Right atrium auricular region (tissue), 2 donors: ENCODE results near the gene SPON1. TPM values are rescaled to one million over a fixed set of nuclear protein-coding genes. Genes with fewer than 3 reads are reported as not detected.

Experiments used
- DNase-seq: peaks from one replicate; pipeline ENCODE4 v3.0.0-alpha.2; 2019; ENCODE audit warnings: low spot score
- H3K27ac ChIP-seq, 2 donors: fragments of 200-600 bp; sonication (generic); 1 replicate in 1 of 2; 2 replicates in 1 of 2; pipeline ENCODE4 v1.5.1; 2016 to 2019
- H3K27me3 ChIP-seq, 2 donors: fragments of 200-600 bp; sonication (generic); one replicate each; pipeline versions ENCODE4 v1.5.1 to v1.6.0; 2017 to 2019
- H3K36me3 ChIP-seq: fragments of 200-600 bp; sonication (generic); one replicate; pipeline ENCODE4 v1.5.1; 2016
- H3K4me1 ChIP-seq, 2 donors: fragments of 200-600 bp; sonication (generic); one replicate each; pipeline versions ENCODE4 v1.5.1 to v1.6.0; 2017 to 2019
- H3K4me3 ChIP-seq, 2 donors: fragments of 200-600 bp; sonication (generic); 1 replicate in 1 of 2; 2 replicates in 1 of 2; pipeline ENCODE4 v1.5.1; 2017 to 2019; ENCODE audit warnings: mild to moderate bottlenecking in 1 of 2, moderate library complexity in 1 of 2
- H3K9me3 ChIP-seq, 2 donors: fragments of 200-600 bp; sonication (generic); one replicate each; pipeline ENCODE4 v1.5.1; 2019
- CTCF ChIP-seq, 2 donors: fragments of 200-600 bp; sonication (generic); IDR thresholded peaks; one replicate each; pipeline ENCODE4 v1.5.1; 2019; ENCODE audit warnings: antibody characterized with exemption in 2 of 2
- total RNA-seq, 2 donors: library from RNA; depleted of rRNA; stranded (reverse); fragments of >200 nt; gene quantifications; one replicate each; pipeline ENCODE4 v1.1.0, GENCODE V29; 2016

The SPON1 gene
- total RNA-seq, 2 donors from 2014 or later: 22.8 to 27.0 TPM

DNA sequence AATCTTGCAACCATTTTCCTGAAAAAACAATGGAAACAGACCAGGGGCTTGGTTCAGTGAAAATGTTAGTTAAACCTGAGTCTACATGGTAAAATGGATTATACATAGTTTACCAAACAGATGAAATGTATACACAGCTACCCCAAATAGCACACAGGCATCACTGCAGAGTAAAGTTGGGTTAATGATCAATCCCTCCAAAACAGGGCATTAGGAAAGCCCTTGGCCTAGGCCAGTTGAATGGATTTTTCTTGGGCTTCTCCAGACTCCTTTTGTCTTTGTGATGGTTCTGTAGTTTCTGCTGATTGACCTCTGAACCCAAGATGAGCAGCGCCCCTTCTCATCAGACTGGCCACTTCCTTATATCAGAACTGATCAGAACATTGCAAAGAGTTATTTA is 222.9 kb downstream of the SPON1 start:
- no peaks in the 10 kb centered on the region for H3K9me3 ChIP-seq
- DNase-seq: no peak
- H3K27me3 ChIP-seq: no peaks in the 10 kb centered on the region
- peaks cover 0 to 29% of the 10 kb centered on the region in 2 donors for H3K4me1 ChIP-seq
- H3K4me3 ChIP-seq: no peak overlapping the region
- no peaks in the 10 kb centered on the region for H3K36me3 ChIP-seq
- no peak overlapping the region for H3K27ac ChIP-seq
- no peak for TF ChIP-seq CTCF (IDR thresholded peaks at IDR 0.05)

DNA sequence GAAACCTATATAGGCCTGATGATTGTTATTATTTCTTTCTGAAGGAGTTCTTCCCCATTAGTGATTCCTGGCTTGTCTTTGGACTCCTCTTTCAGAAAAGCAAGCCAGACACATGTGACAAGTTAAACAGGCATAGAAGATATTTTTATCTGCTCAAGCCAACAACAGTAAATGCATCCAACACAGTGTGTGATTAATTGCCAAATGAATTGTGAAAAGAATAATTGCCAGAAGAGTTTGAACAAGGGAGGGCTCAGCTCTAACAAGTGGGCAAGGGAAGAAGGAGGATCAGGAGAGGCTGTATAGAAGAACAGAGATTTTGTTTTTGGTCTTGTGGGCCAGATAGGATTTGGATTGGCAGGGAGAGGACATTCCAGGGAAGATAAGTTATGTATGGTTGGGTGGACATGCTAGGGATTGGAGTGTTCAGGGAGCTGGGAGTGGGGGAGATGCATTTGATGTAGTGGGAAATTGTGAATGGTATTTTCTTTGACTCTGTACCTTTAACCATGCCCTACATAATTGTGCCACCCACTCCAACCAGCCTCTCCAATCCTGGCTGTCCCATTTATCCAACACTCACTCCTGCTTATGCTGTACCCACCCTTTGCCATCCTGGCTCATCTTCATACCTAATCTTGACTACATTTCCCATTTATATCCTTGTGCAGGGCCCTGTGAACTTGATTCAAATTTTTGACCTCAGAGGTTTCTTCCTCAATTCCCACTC is 223.7 kb downstream of the SPON1 start:
- Histone ChIP-seq H3K27me3 (no peaks in the 10 kb centered on the region), H3K36me3 (no peaks in the 10 kb centered on the region), H3K4me3 (no peak overlapping the region), H3K9me3 (no peaks in the 10 kb centered on the region), H3K27ac (no peak overlapping the region), H3K4me1 (peaks cover 0 to 35% of the 10 kb centered on the region in 2 donors)
- no peak for DNase-seq
- no peak for TF ChIP-seq CTCF (IDR thresholded peaks at IDR 0.05)

GRCh38 chr11:14189874-14190273 is 227.4 kb downstream of the SPON1 start:
- Histone ChIP-seq H3K27me3 (no peaks in the 10 kb centered on the region), H3K4me1 (peaks cover 0 to 36% of the 10 kb centered on the region in 2 donors), H3K9me3 (no peaks in the 10 kb centered on the region), H3K27ac (peak overlapping the region in 1 of 2 donors; percentile 55), H3K4me3 (no peak overlapping the region), H3K36me3 (no peaks in the 10 kb centered on the region)
- DNase-seq: peak; percentile 88
- TF ChIP-seq CTCF (IDR thresholded peaks at IDR 0.05): no peak

DNA sequence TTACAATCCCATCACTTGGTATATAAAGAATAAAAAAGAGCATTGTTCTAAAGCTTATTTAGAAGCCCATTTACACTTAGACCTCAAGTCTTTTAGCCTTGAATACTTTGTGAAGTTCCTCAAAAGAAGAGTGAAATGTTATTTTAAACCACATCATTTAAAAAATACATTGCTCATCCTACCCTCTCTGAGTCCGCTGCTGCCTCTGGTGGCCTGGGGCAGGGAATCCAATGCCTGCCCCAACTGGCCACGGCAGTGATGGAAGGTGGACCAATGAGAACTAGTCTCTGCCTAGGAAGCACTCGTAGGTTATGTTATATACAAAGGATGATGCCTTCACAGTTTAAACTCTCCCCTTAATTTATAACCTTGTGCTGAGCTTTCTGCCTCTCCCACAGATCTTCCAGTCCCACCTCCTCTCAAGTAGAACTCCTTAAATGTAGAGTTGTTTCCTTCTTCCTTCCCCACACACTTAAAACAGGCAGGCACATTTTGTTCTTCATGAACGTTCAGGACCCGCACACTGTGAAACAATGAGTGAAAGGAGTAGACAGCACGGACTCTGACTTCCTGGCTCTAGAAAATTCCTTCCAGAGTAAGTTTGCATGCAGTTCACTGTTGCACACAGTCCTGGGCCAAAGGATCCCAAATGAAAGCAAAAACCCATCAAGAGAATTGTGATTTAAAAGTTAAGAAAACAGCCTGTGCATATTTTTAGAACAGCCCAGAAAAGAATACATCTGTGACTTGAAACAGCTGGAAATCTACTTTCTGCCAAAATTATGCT is 228.7 kb downstream of the SPON1 start:
- H3K9me3 ChIP-seq: no peaks in the 10 kb centered on the region
- H3K4me1 ChIP-seq: peaks cover 0 to 23% of the 10 kb centered on the region in 2 donors
- DNase-seq: no peak
- no peak overlapping the region for H3K4me3 ChIP-seq
- no peak for TF ChIP-seq CTCF (IDR thresholded peaks at IDR 0.05)
- peak overlapping the region; percentile 25 to 54 for H3K27ac ChIP-seq
- no peaks in the 10 kb centered on the region for H3K36me3 ChIP-seq
- no peaks in the 10 kb centered on the region for H3K27me3 ChIP-seq

GRCh38 chr11:14193644-14194043 is 231.1 kb downstream of the SPON1 start:
- peaks cover 0 to 22% of the 10 kb centered on the region in 2 donors for H3K4me1 ChIP-seq
- H3K36me3 ChIP-seq: no peaks in the 10 kb centered on the region
- H3K27ac ChIP-seq: no peak overlapping the region
- no peak overlapping the region for H3K4me3 ChIP-seq
- no peak for TF ChIP-seq CTCF (IDR thresholded peaks at IDR 0.05)
- no peaks in the 10 kb centered on the region for H3K9me3 ChIP-seq
- DNase-seq: no peak
- H3K27me3 ChIP-seq: no peaks in the 10 kb centered on the region
